ENCODE data around the gene CCDC182.

The CCDC182 gene

DNA sequence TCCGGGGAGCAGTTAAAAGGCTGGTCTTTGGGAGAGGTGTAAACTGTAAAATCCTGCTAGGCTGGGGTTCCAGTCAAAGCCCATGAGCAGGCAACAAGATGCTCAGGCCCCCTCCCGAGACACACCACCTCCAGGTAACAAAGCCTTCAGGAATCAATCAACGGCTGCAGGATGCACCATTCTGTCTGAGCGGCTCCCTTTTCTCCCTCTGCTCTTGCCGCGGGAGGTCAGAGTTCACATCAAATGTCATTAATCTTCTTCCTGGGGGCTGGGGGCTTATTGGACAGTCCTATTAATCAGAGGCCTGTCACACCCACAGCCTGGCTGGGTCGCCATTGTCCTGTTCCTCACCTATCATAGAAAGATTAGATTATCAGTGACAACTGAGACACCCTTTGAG lies 11.9 kb upstream of the CCDC182 start:
- no peak for DNase-seq

- no peak for DNase-seq
Observed at GRCh38 chr17:57755480-57756070, 10.5 kb upstream of the CCDC182 start.

GRCh38 chr17:57752031-57752905 lies 7.2 kb upstream of the CCDC182 start:
- peak; percentile 43 to 72 (median 66) for DNase-seq

DNA sequence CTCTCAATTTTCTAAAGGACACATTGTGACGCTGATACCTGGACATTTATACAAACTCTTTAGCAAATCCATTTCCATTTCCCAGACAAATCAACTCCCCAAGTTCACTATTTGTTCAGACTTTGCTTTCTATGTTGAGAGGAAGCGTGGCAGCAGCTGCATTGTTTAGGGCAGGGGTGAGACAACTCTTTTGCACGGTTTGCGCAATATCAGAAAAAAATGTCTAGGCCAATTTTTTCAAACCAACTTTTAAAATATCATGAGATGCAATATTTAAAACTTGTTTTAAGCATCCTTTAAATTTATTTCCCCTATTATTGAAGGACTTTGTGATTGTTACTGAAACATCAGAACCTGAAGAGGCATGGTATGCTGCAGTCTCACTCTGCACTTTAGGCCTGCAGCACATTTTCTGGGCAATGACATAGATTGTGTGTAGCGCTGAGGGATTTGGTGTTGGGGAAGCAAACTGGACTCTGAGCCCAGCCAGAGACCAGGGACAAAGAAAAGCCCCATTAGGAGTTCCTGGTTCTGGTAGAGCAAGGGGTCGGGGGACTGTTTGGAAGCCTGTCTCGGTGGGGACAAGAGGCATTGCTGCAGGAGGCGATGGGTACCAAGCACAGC lies 6.4 kb upstream of the CCDC182 start:
- DNase-seq: peak; percentile 30 to 72 (median 43)

DNA sequence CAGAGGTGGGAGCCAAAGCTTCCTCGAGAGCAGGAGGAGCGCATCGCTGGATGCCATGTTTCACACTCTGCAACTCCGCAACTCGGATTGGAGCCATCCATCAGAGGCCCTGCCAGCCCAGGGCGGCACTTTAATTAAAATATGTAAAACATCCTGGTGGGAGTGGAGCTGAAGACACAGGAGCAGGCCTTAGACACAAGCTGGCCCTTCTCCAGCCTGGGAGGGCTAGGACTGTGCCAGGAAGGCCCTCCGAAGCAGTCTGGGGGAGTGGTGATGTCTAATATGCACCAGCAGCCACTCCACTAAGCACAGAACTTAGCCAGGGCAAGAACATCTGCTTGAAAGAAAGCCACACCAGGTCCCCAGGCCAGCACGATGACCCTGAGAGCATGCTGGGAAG lies 5.8 kb upstream of the CCDC182 start:
- DNase-seq: no peak

DNA sequence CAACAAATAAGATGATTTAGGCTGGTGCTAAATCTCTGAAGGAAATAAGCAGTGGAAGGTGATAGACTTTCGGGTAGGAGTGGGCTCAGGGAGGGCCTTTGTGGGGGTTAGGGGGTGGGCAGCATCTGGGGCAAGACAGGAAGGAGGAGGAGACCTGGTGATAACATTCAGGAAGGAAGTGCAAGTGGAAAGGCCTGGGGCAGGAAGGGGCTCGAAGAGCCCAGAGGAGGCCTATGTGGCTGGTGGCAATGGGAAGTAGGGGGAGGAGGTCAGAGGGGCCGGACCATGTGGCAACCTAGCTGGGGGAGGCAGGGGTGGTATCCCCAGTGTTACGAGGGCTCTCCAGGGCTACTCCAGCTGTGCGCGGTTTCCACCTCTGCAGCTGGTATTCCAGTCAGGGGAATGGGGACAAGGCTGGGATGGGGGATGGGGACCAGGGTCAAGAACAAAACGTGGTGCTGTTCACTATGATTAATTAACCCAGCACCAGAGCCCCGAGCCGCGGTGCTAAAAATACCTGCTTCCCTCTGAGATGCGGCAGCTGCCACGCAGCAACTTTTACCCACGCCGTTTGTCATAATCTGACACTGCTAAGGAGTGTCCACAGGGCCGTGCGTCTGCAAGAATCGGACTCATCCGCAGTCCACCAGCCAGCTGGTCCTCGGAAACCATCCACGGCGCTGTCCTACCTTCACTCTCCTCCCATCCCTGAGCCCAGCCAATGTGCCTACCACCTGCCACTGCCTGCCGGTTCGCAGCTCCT lies 5.2 kb upstream of the CCDC182 start:
- peak in 3 of 4 experiments; percentile 26 to 44 (median 30) for DNase-seq

GRCh38 chr17:57749701-57750100 lies 4.6 kb upstream of the CCDC182 start:
- no peak for DNase-seq

DNA sequence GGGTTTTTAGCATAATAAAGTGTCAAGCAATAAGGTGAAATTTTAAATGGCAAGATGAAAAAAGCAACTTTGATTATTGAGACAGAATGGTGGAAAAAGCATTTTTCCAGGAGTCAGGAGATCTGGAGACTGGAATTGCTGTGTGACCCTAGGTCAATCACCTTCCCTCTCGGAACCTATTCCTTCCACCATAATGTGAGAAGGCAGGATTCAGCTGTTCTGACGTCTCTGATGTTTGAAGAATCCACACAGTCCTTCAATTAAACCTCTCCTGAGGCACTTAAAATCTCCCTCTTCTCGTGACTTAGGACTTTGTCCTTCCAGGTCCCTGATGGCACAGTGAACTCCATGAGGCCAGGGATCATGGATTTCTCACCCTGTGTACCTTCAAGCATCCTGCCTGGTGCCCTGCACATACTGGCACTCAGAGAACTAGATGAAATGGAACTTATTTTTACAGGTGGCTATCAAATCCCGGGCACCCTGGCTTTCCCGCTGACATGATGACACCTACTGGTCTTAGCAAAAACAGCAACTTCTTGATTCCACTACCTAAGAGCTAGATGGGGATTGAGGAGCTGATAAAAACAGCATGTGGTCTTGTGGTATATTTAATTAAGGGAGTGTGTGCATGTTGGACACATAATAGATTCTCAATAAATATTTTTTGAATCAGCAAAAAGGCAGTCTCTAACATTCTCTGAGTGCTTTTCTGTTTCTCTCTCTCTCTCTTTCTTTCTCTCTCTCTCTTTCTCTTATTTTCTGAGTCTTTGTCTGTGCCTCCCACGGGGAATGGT lies 2.3 kb upstream of the CCDC182 start:
- DNase-seq: peak; percentile 44 to 74 (median 62)

DNA sequence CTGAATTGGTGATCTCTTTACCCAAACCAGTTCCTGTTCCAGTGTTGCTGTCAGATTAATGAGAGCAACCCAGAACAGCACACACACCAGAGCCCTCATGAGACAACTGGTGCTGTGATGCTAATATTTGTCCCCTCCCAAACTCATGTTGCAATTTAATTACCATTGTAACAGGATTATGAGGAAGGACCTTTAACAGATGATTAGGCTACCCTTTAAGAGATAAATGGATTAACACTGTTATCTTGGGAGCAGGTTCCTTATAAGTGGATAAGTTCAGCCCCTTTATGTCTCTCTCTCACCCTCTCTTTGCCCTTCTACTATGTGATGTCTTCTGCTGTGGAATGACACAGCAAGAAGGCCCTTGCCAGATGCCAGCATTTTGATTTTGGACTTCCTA lies 1.1 kb upstream of the CCDC182 start:
- no peak for DNase-seq

GRCh38 chr17:57744195-57745170 lies 616 bp downstream of the CCDC182 start:
- DNase-seq: peak; percentile 50 to 75 (median 66)

DNA sequence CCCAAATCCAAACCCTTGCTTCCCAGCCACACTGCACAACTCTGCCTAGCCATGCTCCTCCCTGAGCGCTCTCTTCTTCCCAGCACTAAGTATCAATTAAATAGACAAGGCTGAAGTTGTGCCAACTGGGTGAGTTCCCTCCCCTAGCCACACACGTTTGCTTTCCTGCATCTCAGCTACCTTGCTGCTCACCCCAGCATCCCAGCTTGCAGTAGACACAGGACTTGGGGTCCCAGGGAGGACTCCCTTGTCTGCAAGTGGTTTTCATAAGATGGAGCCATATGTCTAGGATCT lies 4.9 kb downstream of the CCDC182 start:
- no peak for DNase-seq

GRCh38 chr17:57739402-57740234 lies 5.5 kb downstream of the CCDC182 start:
- DNase-seq: peak in 3 of 4 experiments; percentile 16 to 22 (median 20)

DNA sequence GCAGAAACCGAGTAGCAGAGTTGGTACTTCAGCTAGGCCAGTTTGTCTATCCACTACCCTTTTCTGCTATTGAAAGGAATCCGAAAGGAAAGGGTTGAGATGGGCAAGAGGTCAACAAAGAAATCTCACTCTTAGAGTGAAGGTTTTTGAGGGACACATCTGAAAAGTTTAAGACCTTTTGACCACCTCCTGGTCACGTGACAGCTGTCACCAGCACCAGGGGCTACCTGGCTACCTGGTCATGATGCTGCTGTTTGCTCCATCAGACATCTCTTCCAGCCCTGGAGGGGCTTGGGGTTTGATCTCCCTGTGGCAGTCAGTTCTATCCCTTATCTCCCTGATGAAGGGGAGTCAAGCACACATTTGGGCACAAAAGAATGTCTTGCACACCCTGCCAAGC lies 7.6 kb downstream of the CCDC182 start:
- no peak for DNase-seq

GRCh38 chr17:57735707-57736106 lies 9.4 kb downstream of the CCDC182 start:
- DNase-seq: no peak

GRCh38 chr17:57735230-57735629 lies 9.9 kb downstream of the CCDC182 start:
- DNase-seq: no peak

DNA sequence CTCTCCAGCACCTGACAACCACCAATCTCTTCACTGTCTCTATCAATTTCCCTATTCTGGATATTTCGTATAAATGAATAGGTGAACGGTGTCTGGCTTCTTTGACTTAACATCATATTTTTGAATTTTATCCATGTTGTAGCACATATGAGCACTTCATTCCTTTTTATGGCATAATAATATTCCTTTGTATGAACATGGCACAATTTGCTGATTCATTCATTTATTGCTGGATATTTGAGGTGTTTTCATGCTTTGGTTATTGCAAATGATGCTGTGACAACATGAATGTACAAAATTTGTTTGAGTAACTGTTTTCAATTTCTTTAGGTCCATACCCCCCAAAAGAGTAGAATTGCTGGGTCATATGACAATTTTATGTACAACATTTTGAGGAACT lies 12.0 kb downstream of the CCDC182 start:
- DNase-seq: no peak

DNA sequence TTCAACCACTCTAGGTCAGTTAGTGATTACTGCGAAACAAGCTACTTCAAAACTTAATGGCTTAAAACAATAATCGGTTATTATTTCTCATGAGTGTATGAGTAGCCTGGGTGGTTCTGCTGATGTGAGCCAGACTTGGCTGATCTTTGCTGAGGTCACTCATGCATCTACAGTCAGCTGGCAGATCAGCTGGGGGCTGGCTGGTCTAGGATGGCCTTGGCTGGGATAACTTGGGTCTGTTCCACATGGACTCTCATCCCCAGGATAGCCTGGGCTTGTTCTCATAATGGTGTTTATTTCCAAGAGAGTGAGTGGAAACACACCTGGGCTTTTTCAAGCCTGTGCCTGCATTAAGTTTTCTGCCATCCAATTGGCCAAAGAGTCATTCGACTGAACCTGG lies 13.0 kb downstream of the CCDC182 start:
- DNase-seq: no peak

- no peak for DNase-seq
Observed at GRCh38 chr17:57730026-57730701, 14.9 kb downstream of the CCDC182 start.

GRCh38 chr17:57727630-57728175 lies 17.4 kb downstream of the CCDC182 start:
- no peak for DNase-seq
